Measurements from ENCODE around the gene ZNF862. TPM values are rescaled to one million over a fixed set of nuclear protein-coding genes. Genes with fewer than 3 reads are reported as not detected.
A peak's percentile ranks its signal among the peaks of the same experiment; 100 is the strongest.

ZNF862 gene
- total RNA-seq, 1 donor from 2014 or later, result 10.4 TPM

DNA sequence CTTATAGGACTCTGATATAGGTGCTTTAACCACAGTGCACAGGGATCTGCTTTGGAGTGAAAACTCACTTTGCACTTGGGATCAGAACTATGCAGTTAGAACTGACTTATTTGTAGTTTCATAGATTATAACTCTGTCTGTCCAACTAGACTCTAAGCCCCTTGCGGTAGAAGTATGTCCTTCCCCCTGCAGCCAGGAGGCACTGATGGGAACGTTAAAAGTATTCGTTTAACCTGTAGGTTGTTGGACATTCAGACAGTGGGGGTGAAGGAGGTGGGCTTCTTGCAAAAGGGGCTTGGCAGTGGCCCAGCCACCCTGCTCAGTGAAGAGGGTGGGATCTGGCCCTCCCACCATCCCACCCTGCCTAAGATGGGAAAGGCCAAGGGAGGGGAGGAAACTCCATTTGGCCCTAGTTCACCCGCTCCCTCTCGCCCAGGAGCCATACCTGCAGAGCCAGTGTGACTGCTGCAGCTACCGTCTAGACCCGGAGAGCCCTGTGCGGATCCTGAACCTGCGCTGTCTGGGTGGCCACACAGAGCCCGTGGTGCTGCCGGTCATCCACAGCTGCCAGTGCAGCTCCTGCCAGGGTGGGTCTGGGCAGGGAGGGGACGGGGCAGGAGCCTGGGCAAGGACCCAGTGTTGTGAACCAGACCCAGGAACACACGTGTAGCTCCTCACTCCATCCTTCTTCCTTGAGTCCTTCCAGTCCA is 5.7 kb upstream of the ZNF862 start:
- intact Hi-C loops (cut with micrococcal nuclease), result no loop called here
- no peak for DNase-seq
- peaks cover 25% of the 10 kb centered on the region for H3K27me3 ChIP-seq (ENCODE audit: low read depth)
- no peak for TF ChIP-seq CTCF (IDR thresholded peaks at IDR 0.05; ENCODE audit: borderline replicate concordance)
- H3K36me3 ChIP-seq, result no peaks in the 10 kb centered on the region
- no peaks in the 10 kb centered on the region for H3K4me1 ChIP-seq
- H3K4me3 ChIP-seq, result no peak overlapping the region
- no peaks in the 10 kb centered on the region for H3K9me3 ChIP-seq (replicated peaks)
- H3K27ac ChIP-seq (replicated peaks), result no peak overlapping the region

- Histone ChIP-seq H3K36me3 (no peaks in the 10 kb centered on the region), H3K27me3 (ENCODE audit: low read depth) (peaks cover 25% of the 10 kb centered on the region), H3K27ac (replicated peaks) (no peak overlapping the region), H3K4me3 (no peak overlapping the region), H3K4me1 (peaks cover 8% of the 10 kb centered on the region), H3K9me3 (replicated peaks) (no peaks in the 10 kb centered on the region)
- TF ChIP-seq CTCF (IDR thresholded peaks at IDR 0.05; ENCODE audit: borderline replicate concordance), result no peak
- DNase-seq, result no peak
- intact Hi-C loops (cut with micrococcal nuclease), result no loop called here
These were observed 4.6 kb upstream of the ZNF862 start for GRCh38 chr7:149833495-149834130.

DNA sequence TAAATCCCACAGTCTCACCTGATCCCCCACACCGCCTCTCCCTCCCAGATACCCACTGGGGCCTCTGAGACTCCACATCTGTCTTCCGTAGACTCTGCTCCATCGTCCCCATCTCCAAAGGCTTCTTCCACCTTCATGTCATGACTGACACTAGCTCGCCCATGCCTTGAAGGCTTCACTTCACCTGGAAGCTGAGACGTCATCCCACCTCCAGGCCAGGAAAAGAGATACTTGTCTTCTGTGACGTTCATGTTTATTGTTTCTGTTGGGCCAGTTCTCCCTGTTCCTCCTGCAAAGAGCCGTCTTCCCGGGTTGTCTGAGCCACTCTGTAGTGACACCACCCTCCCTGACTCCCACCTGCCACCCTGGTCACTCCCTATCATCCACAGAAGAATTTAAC is 3.6 kb upstream of the ZNF862 start:
- Histone ChIP-seq H3K4me3 (no peak overlapping the region), H3K36me3 (no peaks in the 10 kb centered on the region), H3K9me3 (replicated peaks) (no peaks in the 10 kb centered on the region), H3K27me3 (ENCODE audit: low read depth) (peaks cover 25% of the 10 kb centered on the region), H3K27ac (replicated peaks) (no peak overlapping the region), H3K4me1 (peaks cover 18% of the 10 kb centered on the region)
- no peak for DNase-seq
- TF ChIP-seq CTCF (IDR thresholded peaks at IDR 0.05; ENCODE audit: borderline replicate concordance), result no peak
- intact Hi-C loops (cut with micrococcal nuclease), result no loop called here

DNA sequence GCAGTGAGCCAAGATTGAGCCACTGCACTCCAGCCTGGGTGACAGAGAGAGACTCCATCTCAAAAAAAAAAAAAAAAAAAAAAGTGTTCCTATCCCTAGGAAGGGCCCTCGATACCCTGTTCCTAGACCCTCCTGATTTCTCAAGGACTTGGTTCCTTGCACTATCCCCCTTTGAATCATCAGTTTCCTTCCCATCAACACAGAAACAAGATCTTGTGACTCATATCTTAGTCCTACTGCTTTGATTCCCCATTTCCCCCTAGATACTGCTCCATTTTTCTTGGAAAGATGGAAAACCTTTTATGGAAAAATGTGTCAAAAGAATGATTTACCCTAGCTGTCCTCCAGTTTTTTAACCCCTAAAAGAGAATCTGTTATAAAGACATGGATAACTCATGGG is 1.7 kb upstream of the ZNF862 start:
- intact Hi-C loops (cut with micrococcal nuclease), result no loop called here
- DNase-seq, result no peak
- peaks cover 25% of the 10 kb centered on the region for H3K4me1 ChIP-seq
- no peak for TF ChIP-seq CTCF (IDR thresholded peaks at IDR 0.05; ENCODE audit: borderline replicate concordance)
- H3K4me3 ChIP-seq, result no peak overlapping the region
- no peak overlapping the region for H3K27ac ChIP-seq (replicated peaks)
- no peaks in the 10 kb centered on the region for H3K36me3 ChIP-seq
- peaks cover 18% of the 10 kb centered on the region for H3K27me3 ChIP-seq (ENCODE audit: low read depth)
- H3K9me3 ChIP-seq (replicated peaks), result no peaks in the 10 kb centered on the region

DNA sequence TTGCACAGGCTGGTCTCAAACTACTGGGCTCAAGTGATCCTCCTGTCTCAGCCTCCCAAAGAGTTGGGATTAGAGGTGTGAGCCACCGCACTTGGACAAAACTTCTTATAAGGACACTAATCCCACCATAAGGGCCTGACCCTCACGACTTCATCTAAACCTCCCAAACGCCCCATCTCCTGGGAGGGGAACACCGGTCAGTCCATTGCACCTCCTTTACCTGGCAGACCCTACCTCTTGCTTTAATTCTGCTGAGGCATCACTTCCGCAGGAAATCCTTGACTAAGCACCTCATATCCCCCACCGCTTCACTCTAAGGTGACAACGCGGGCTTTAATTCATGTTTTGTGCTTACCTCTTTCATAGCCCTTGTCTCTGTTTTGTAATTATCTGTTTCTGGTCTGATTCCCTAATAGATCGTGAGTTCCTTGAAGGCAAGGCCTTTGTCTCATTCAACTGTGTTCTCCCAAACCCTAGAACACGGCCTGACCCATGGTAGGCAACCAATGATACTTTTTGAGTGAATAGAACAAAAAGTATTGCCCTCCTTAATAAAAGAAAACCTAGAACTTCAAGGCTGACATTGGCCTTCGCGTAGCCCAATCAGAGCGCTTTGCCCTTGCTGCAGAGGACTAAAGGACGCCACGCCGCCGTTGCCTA is 481 bp upstream of the ZNF862 start:
- Histone ChIP-seq H3K9me3 (replicated peaks) (no peaks in the 10 kb centered on the region), H3K4me1 (peaks cover 32% of the 10 kb centered on the region), H3K36me3 (no peaks in the 10 kb centered on the region), H3K27ac (replicated peaks) (peak overlapping the region; percentile 95), H3K27me3 (ENCODE audit: low read depth) (peaks cover 9% of the 10 kb centered on the region), H3K4me3 (peak overlapping the region; percentile 99)
- TF ChIP-seq CTCF (IDR thresholded peaks at IDR 0.05; ENCODE audit: borderline replicate concordance), result no peak
- intact Hi-C loops (cut with micrococcal nuclease), result no loop called here
- DNase-seq, result no peak

Data from left ventricle myocardium inferior (tissue), 1 donor.